Measurements from ENCODE around the gene DIP2C.

The DIP2C gene

GRCh38 chr10:511101-511848, 178.2 kb downstream of the DIP2C start:
- DNase-seq: peak; percentile 88

- DNase-seq: peak; percentile 36
Observed at GRCh38 chr10:510415-510881, 179.0 kb downstream of the DIP2C start.

GRCh38 chr10:509361-510102, 179.9 kb downstream of the DIP2C start:
- no peak for DNase-seq

- no peak for DNase-seq
Observed at GRCh38 chr10:508726-509125, 180.7 kb downstream of the DIP2C start.

- no peak for DNase-seq
Observed at GRCh38 chr10:507908-508444, 181.5 kb downstream of the DIP2C start.

GRCh38 chr10:507355-507699, 182.1 kb downstream of the DIP2C start:
- DNase-seq: no peak

- no peak for DNase-seq
Observed at GRCh38 chr10:506451-507354, 182.8 kb downstream of the DIP2C start.

- DNase-seq: no peak
Observed at GRCh38 chr10:505419-505818, 184.0 kb downstream of the DIP2C start.

- DNase-seq: no peak
Observed at GRCh38 chr10:504806-505205, 184.7 kb downstream of the DIP2C start.

- DNase-seq: no peak
Observed at GRCh38 chr10:504121-504611, 185.3 kb downstream of the DIP2C start.

GRCh38 chr10:501596-501995, 187.9 kb downstream of the DIP2C start:
- DNase-seq: no peak

- no peak for DNase-seq
Observed at GRCh38 chr10:500876-501275, 188.6 kb downstream of the DIP2C start.

- no peak for DNase-seq
Observed at GRCh38 chr10:499991-500390, 189.5 kb downstream of the DIP2C start.

GRCh38 chr10:498760-499435, 190.6 kb downstream of the DIP2C start:
- no peak for DNase-seq

- no peak for DNase-seq
Observed at GRCh38 chr10:497898-498451, 191.5 kb downstream of the DIP2C start.

- DNase-seq: no peak
Observed at GRCh38 chr10:497289-497688, 192.2 kb downstream of the DIP2C start.

- DNase-seq: no peak
Observed at GRCh38 chr10:494556-494955, 194.9 kb downstream of the DIP2C start.

- no peak for DNase-seq
Observed at GRCh38 chr10:494149-494542, 195.3 kb downstream of the DIP2C start.

GRCh38 chr10:493391-494148, 195.9 kb downstream of the DIP2C start:
- DNase-seq: no peak

- no peak for DNase-seq
Observed at GRCh38 chr10:492836-493235, 196.6 kb downstream of the DIP2C start.

Measured in NCI-H1436 (cell line).